A673 (cell line): ENCODE results near the gene KCNG2.

ENCODE experiments used
- CTCF ChIP-seq: fragments of 300-800, 200-600 bp; sonication (generic); conservative IDR thresholded peaks from 2 replicates; pipeline ENCODE4 v1.5.1; 2017; ENCODE audit warnings: low read depth, mild to moderate bottlenecking, antibody characterized with exemption, low read length, moderate library complexity, mixed read lengths
- EZH2 ChIP-seq: fragments of 200-600 bp; sonication (generic); IDR thresholded peaks from 2 replicates; pipeline ENCODE4 v1.6.1; 2017; ENCODE audit warnings: borderline replicate concordance, low read depth, mild to moderate bottlenecking, mixed read lengths, antibody characterized with exemption, low read length; ENCODE audit not compliant: poor library complexity, severe bottlenecking

GRCh38 chr18:79753391-79753851 is 44.3 kb upstream of the KCNG2 start:
- no peak for TF ChIP-seq CTCF
- TF ChIP-seq EZH2, result no peak
